CD4-positive, CD25-positive, alpha-beta regulatory T cell (primary cell): ENCODE data around the gene ADCY4. TPM values are rescaled to one million over a fixed set of nuclear protein-coding genes. Genes with fewer than 3 reads are reported as not detected.
A peak's percentile ranks its signal among the peaks of the same experiment; 100 is the strongest.
"Not testable (repeated sequence)": the region's sequence is repeated elsewhere in the genome, so short reads cannot be mapped to it uniquely, and the experiment has no call there.

Experiments used
- ATAC-seq, 2 donors: fragments of 150-1000 bp; cut with Tn5 transposase; one replicate each; pipeline ENCODE4 v1.10.0; 2021; ENCODE audit warnings: low read depth in 2 of 2, moderate number of reproducible peaks in 2 of 2, moderate library complexity in 1 of 2
- DNase-seq, 3 donors: peaks; one replicate each; pipeline versions ENCODE4 v3.0.0 to v3.0.0-alpha.2; 2012 to 2022; ENCODE audit warnings: mixed read lengths in 1 of 3
- H3K27ac ChIP-seq: one replicate; pipeline ENCODE4 v1.7.0; 2013; ENCODE audit warnings: mild to moderate bottlenecking, low read length; ENCODE audit not compliant: insufficient read depth, poor library complexity, severe bottlenecking
- H3K27me3 ChIP-seq: one replicate; pipeline ENCODE4 v1.7.0; 2013; ENCODE audit warnings: low read length; ENCODE audit not compliant: control insufficient read depth, insufficient read depth
- H3K36me3 ChIP-seq: one replicate; pipeline ENCODE4 v1.7.0; 2013; ENCODE audit warnings: mild to moderate bottlenecking, low read length, moderate library complexity; ENCODE audit not compliant: control insufficient read depth, insufficient read depth
- H3K4me1 ChIP-seq: 2 replicates; pipeline ENCODE4 v1.7.0; 2013; ENCODE audit warnings: mild to moderate bottlenecking, low read length; ENCODE audit not compliant: insufficient read depth, control insufficient read depth, poor library complexity, severe bottlenecking
- H3K4me3 ChIP-seq: one replicate; pipeline ENCODE4 v1.7.0; 2013; ENCODE audit warnings: low read depth, mild to moderate bottlenecking, low read length, moderate library complexity
- H3K9me3 ChIP-seq, 2 experiments: 1 replicate in 1 of 2; 2 replicates in 1 of 2; pipeline ENCODE4 v1.7.0; 2013; ENCODE audit warnings: low read length in 2 of 2, mild to moderate bottlenecking in 1 of 2, moderate library complexity in 1 of 2; ENCODE audit not compliant: control insufficient read depth in 2 of 2
- H3K27ac Mint-ChIP-seq, 3 donors: one replicate each; pipeline ENCODE4 v1.8.0; 2020 to 2022; ENCODE audit warnings: mild to moderate bottlenecking in 3 of 3, mixed read lengths in 3 of 3, moderate library complexity in 2 of 3
- H3K27me3 Mint-ChIP-seq: one replicate; pipeline ENCODE4 v1.8.0; 2022; ENCODE audit warnings: mild to moderate bottlenecking, mixed read lengths
- H3K36me3 Mint-ChIP-seq: one replicate; pipeline ENCODE4 v1.8.0; 2020; ENCODE audit warnings: mixed read lengths
- H3K4me1 Mint-ChIP-seq, 4 donors: one replicate each; pipeline ENCODE4 v1.8.0; 2020 to 2022; ENCODE audit warnings: mixed read lengths in 4 of 4, mild to moderate bottlenecking in 1 of 4
- H3K4me3 Mint-ChIP-seq, 4 donors: one replicate each; pipeline ENCODE4 v1.8.0; 2020 to 2022; ENCODE audit warnings: mild to moderate bottlenecking in 4 of 4, mixed read lengths in 4 of 4, moderate library complexity in 3 of 4
- H3K9me3 Mint-ChIP-seq, 7 donors: one replicate each; pipeline ENCODE4 v1.8.0; 2020 to 2022; ENCODE audit warnings: mixed read lengths in 7 of 7, mild to moderate bottlenecking in 3 of 7, moderate library complexity in 2 of 7
- polyA plus RNA-seq, 4 donors: library from polyadenylated mRNA; unstranded; fragments of 300-500 nt; fragmentation: Illumina TruSeq; gene quantifications; one replicate each; pipeline ENCODE4 v1.2.3, GENCODE V29; 2021
- total RNA-seq: library from RNA; stranded (reverse); gene quantifications from one replicate; pipeline ENCODE4 v1.2.3, GENCODE V29; 2022

The ADCY4 gene
- total and polyA plus RNA-seq, 5 donors from 2014 or later = 0.32 to 10.7 (median 0.39) TPM; not detected in 2

- Histone ChIP-seq H3K9me3 (no peaks in the 10 kb centered on the region), H3K27me3 (peaks cover 1% of the 10 kb centered on the region), H3K4me1 (no peaks in the 10 kb centered on the region), H3K36me3 (no peaks in the 10 kb centered on the region), H3K27ac (no peak overlapping the region), H3K4me3 (no peak overlapping the region)
- Mint-ChIP-seq H3K4me3 (no peak overlapping the region), H3K36me3 (no peaks in the 10 kb centered on the region), H3K4me1 (no peaks in the 10 kb centered on the region), H3K9me3 (no peaks in the 10 kb centered on the region), H3K27ac (peak overlapping the region in 1 of 3 donors; percentile 20), H3K27me3 (peaks cover 33% of the 10 kb centered on the region)
- DNase-seq (no peak), ATAC-seq (no peak)
These were observed 43.5 kb upstream of the ADCY4 start for GRCh38 chr14:24378327-24378726.

- H3K4me1 Mint-ChIP-seq = no peaks in the 10 kb centered on the region
- no peaks in the 10 kb centered on the region for H3K4me1 ChIP-seq
- H3K4me3 Mint-ChIP-seq = no peak overlapping the region
- H3K27ac Mint-ChIP-seq = no peak overlapping the region
- H3K9me3 ChIP-seq = no peaks in the 10 kb centered on the region
- no peaks in the 10 kb centered on the region for H3K9me3 Mint-ChIP-seq
- peaks cover 37% of the 10 kb centered on the region for H3K27me3 Mint-ChIP-seq
- no peaks in the 10 kb centered on the region for H3K36me3 Mint-ChIP-seq
- ATAC-seq (no peak), DNase-seq (no peak)
- H3K4me3 ChIP-seq = no peak overlapping the region
- no peaks in the 10 kb centered on the region for H3K36me3 ChIP-seq
- H3K27ac ChIP-seq = no peak overlapping the region
- no peaks in the 10 kb centered on the region for H3K27me3 ChIP-seq
These were observed 42.8 kb upstream of the ADCY4 start for GRCh38 chr14:24377657-24378056.

DNA sequence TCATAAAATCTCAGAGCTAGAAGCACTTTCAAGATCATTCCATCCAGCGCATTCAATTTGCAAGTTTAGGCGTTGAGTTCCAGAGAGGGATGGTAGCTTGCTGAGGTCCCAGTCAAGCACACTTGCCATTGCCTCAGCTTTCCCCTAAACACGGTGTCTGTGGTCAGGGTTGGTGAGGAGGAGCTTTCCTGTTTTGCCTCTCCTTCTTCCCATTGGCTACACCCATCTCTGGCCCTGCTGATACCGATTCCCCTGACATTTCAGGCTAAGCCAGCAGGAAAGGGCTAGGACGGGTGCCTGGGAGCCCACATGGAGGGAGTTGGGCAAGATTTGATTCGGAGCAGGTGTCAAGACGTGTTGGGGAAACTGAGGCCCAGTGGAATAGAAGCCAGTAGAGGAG lies 42.3 kb upstream of the ADCY4 start:
- Mint-ChIP-seq H3K27me3 (peaks cover 41% of the 10 kb centered on the region), H3K9me3 (no peaks in the 10 kb centered on the region), H3K4me3 (no peak overlapping the region), H3K36me3 (no peaks in the 10 kb centered on the region), H3K4me1 (no peaks in the 10 kb centered on the region), H3K27ac (no peak overlapping the region)
- Histone ChIP-seq H3K4me1 (no peaks in the 10 kb centered on the region), H3K9me3 (no peaks in the 10 kb centered on the region), H3K36me3 (no peaks in the 10 kb centered on the region), H3K27me3 (no peaks in the 10 kb centered on the region), H3K27ac (no peak overlapping the region), H3K4me3 (no peak overlapping the region)
- ATAC-seq (no peak), DNase-seq (no peak)

- ATAC-seq (no peak), DNase-seq (no peak)
- H3K27me3 ChIP-seq = no peaks in the 10 kb centered on the region
- H3K4me1 ChIP-seq = no peaks in the 10 kb centered on the region
- H3K27me3 Mint-ChIP-seq = peaks cover 46% of the 10 kb centered on the region
- H3K4me3 ChIP-seq = no peak overlapping the region
- H3K4me1 Mint-ChIP-seq = no peaks in the 10 kb centered on the region
- no peak overlapping the region for H3K4me3 Mint-ChIP-seq
- H3K36me3 Mint-ChIP-seq = no peaks in the 10 kb centered on the region
- no peaks in the 10 kb centered on the region for H3K9me3 ChIP-seq
- no peaks in the 10 kb centered on the region for H3K9me3 Mint-ChIP-seq
- no peak overlapping the region for H3K27ac ChIP-seq
- no peaks in the 10 kb centered on the region for H3K36me3 ChIP-seq
- H3K27ac Mint-ChIP-seq = no peak overlapping the region
These were observed 41.7 kb upstream of the ADCY4 start for GRCh38 chr14:24376448-24377070.

DNA sequence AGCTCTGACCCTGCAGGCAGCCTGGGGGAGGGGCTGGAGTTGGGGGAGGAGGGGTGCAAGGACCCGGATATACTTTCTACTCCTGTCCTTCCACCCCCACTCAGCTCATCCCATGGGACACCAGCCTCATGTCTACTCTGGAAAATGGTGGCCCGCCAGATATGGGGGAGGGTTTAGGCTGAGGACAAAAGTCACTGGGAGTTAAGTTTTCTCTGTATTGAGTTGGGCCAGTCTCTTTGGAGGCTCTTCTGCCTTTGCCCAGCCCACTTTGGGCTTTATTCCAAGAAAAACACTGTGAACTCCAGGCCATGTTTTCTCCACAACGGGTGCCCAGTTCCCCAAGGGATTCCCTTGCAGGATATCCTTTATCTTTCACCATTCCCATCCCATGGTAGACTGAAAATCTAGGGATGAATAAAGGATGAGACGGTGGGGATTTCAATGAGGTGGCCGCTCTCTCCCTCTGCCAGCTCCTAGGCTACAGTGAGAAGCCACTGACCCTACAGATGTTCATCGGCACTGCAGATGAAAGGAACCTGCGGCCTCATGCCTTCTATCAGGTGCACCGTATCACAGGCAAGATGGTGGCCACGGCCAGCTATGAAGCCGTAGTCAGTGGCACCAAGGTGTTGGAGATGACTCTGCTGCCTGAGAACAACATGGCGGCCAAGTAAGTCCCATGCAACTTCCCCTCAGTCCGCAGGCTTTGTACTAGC lies 38.0 kb upstream of the ADCY4 start:
- H3K9me3 Mint-ChIP-seq = no peaks in the 10 kb centered on the region
- Histone ChIP-seq H3K9me3 (no peaks in the 10 kb centered on the region), H3K4me1 (peaks cover 12% of the 10 kb centered on the region), H3K27me3 (peaks cover 6% of the 10 kb centered on the region), H3K36me3 (no peaks in the 10 kb centered on the region), H3K27ac (no peak overlapping the region), H3K4me3 (no peak overlapping the region)
- ATAC-seq = no peak
- no peak overlapping the region for H3K4me3 Mint-ChIP-seq
- DNase-seq = no peak
- H3K27me3 Mint-ChIP-seq = peaks cover 66% of the 10 kb centered on the region
- no peaks in the 10 kb centered on the region for H3K36me3 Mint-ChIP-seq
- H3K4me1 Mint-ChIP-seq = peaks cover 0 to 8% (median 0%) of the 10 kb centered on the region in 4 donors
- no peak overlapping the region for H3K27ac Mint-ChIP-seq

- not testable (repeated sequence) for H3K27ac ChIP-seq, ATAC-seq, H3K36me3 Mint-ChIP-seq, H3K9me3 ChIP-seq, H3K36me3 ChIP-seq, H3K4me3 ChIP-seq, H3K27ac Mint-ChIP-seq, H3K9me3 Mint-ChIP-seq, H3K4me3 Mint-ChIP-seq, DNase-seq
- H3K4me1 Mint-ChIP-seq = peaks cover 0 to 20% (median 8%) of the 10 kb centered on the region in 4 donors
- H3K27me3 Mint-ChIP-seq = peaks cover 73% of the 10 kb centered on the region
- H3K4me1 ChIP-seq = peaks cover 24% of the 10 kb centered on the region
- peaks cover 11% of the 10 kb centered on the region for H3K27me3 ChIP-seq
These were observed 36.7 kb upstream of the ADCY4 start for GRCh38 chr14:24371605-24372004.

DNA sequence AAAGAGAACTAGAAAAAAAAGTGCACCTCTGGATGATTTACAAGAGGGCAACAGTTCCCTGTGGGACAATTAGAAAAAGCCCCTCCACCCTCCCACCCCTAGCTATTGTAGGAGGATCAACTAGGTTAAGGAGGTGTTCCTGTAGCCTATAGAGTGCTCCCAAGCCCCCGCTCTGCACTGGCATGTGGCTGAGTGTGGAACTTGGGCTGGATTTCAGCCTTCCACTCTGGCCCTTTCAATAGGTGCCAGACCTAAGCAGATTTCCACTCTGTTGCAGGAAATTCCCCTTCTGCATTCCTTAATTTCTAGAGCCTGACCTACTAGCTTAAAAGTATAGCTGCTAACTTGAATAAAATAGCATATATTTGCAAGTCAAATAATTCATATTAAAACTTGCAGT lies 35.9 kb upstream of the ADCY4 start:
- Histone ChIP-seq H3K27me3 (peaks cover 13% of the 10 kb centered on the region), H3K4me3 (no peak overlapping the region), H3K4me1 (peaks cover 33% of the 10 kb centered on the region), H3K9me3 (no peaks in the 10 kb centered on the region), H3K36me3 (no peaks in the 10 kb centered on the region), H3K27ac (no peak overlapping the region)
- Mint-ChIP-seq H3K4me3 (no peak overlapping the region), H3K36me3 (no peaks in the 10 kb centered on the region), H3K4me1 (peaks cover 0 to 25% (median 12%) of the 10 kb centered on the region in 4 donors), H3K27me3 (peaks cover 77% of the 10 kb centered on the region), H3K9me3 (no peaks in the 10 kb centered on the region), H3K27ac (no peak overlapping the region)
- DNase-seq = no peak
- ATAC-seq = no peak
